ENCODE measurements around the gene CFLAR. TPM values are rescaled to one million over a fixed set of nuclear protein-coding genes. Genes with fewer than 3 reads are reported as not detected.

CFLAR gene
- total RNA-seq, 1 experiment from 2014 or later = 56.4 TPM

- Mint-ChIP-seq H3K9me3 (ENCODE audit: unreplicated experiment) (no peaks in the 10 kb centered on the region), H3K27me3 (ENCODE audit: insufficient read depth, unreplicated experiment) (no peaks in the 10 kb centered on the region), H3K4me1 (ENCODE audit: low read depth, unreplicated experiment) (peaks cover 61% of the 10 kb centered on the region), H3K36me3 (ENCODE audit: insufficient read depth, unreplicated experiment) (peaks cover 31% of the 10 kb centered on the region), H3K27ac (ENCODE audit: unreplicated experiment) (peak overlapping the region; percentile 87), H3K4me3 (ENCODE audit: unreplicated experiment) (peak overlapping the region; percentile 67)
- H3K9me3 ChIP-seq = no peaks in the 10 kb centered on the region
- DNase-seq = peak; percentile 74 to 88
- H3K4me3 ChIP-seq (ENCODE audit: low read depth, low read length) = no peak overlapping the region
- POLR2A ChIA-PET = interaction anchor here (0.7 to 1.2 kb wide), 3 partner anchors 19 to 28 kb away, joined by 3 to 5 read pairs (median 4); no protein-coding TSS in a partner anchor
- intact Hi-C loops (cut with micrococcal nuclease; ENCODE audit: unreplicated experiment) = loop anchor here (1.0 kb wide), 1 partner anchor 18 kb away; no protein-coding TSS in a partner anchor
- peaks cover 81% of the 10 kb centered on the region for H3K4me1 ChIP-seq
- peaks cover 1% of the 10 kb centered on the region; the same call in 1 of the 2 replicates for H3K36me3 ChIP-seq (ENCODE audit: control insufficient read depth, insufficient read depth, low read length)
- BruUV-seq (replicated peaks) = no TSS peak
- H3K27me3 ChIP-seq (replicated peaks; ENCODE audit: control insufficient read depth, insufficient read depth, low read length) = no peaks in the 10 kb centered on the region
- no peak for TF ChIP-seq CTCF (IDR thresholded peaks at IDR 0.05; ENCODE audit: insufficient read depth in 1 of 2, low read depth in 1 of 2, low read length in 1 of 2, severe bottlenecking in 1 of 2, unreplicated experiment in 1 of 2)
- CTCF ChIA-PET = interaction anchor here (0.8 to 1.5 kb wide), 3 partner anchors 11 to 22 kb away, joined by 3 to 6 read pairs (median 5); partner anchors contain the start of gene CFLAR
These were observed 10.6 kb downstream of the CFLAR start for GRCh38 chr2:201126308-201127151.

- intact Hi-C loops (cut with micrococcal nuclease; ENCODE audit: unreplicated experiment) = no loop called here
- H3K4me1 Mint-ChIP-seq (ENCODE audit: low read depth, unreplicated experiment) = peaks cover 61% of the 10 kb centered on the region
- ChIA-PET CTCF (interaction anchor here (1.5 kb wide), 1 partner anchor 17 kb away, joined by 5 read pairs; no protein-coding TSS in a partner anchor), POLR2A (interaction anchor here (1.2 kb wide), 1 partner anchor 28 kb away, joined by 4 read pairs; no protein-coding TSS in a partner anchor)
- no peaks in the 10 kb centered on the region for H3K27me3 Mint-ChIP-seq (ENCODE audit: insufficient read depth, unreplicated experiment)
- BruUV-seq (replicated peaks) = no TSS peak
- no peaks in the 10 kb centered on the region for H3K9me3 Mint-ChIP-seq (ENCODE audit: unreplicated experiment)
- Histone ChIP-seq H3K9me3 (no peaks in the 10 kb centered on the region), H3K36me3 (ENCODE audit: control insufficient read depth, insufficient read depth, low read length) (peaks cover 1% of the 10 kb centered on the region; the same call in 1 of the 2 replicates), H3K27me3 (replicated peaks; ENCODE audit: control insufficient read depth, insufficient read depth, low read length) (no peaks in the 10 kb centered on the region), H3K4me1 (peaks cover 83% of the 10 kb centered on the region), H3K4me3 (ENCODE audit: low read depth, low read length) (no peak overlapping the region)
- H3K4me3 Mint-ChIP-seq (ENCODE audit: unreplicated experiment) = peak overlapping the region; percentile 67
- TF ChIP-seq CTCF (IDR thresholded peaks at IDR 0.05; ENCODE audit: insufficient read depth in 1 of 2, low read depth in 1 of 2, low read length in 1 of 2, severe bottlenecking in 1 of 2, unreplicated experiment in 1 of 2) = no peak
- DNase-seq = no peak
- peaks cover 34% of the 10 kb centered on the region for H3K36me3 Mint-ChIP-seq (ENCODE audit: insufficient read depth, unreplicated experiment)
- H3K27ac Mint-ChIP-seq (ENCODE audit: unreplicated experiment) = peak overlapping the region; percentile 87
These were observed 11.2 kb downstream of the CFLAR start for GRCh38 chr2:201127152-201127511.

- no peaks in the 10 kb centered on the region for H3K27me3 ChIP-seq (replicated peaks; ENCODE audit: control insufficient read depth, insufficient read depth, low read length)
- H3K36me3 ChIP-seq (ENCODE audit: control insufficient read depth, insufficient read depth, low read length) = peaks cover 1% of the 10 kb centered on the region; the same call in 1 of the 2 replicates
- Mint-ChIP-seq H3K4me3 (ENCODE audit: unreplicated experiment) (no peak overlapping the region), H3K27ac (ENCODE audit: unreplicated experiment) (peak overlapping the region; percentile 87), H3K27me3 (ENCODE audit: insufficient read depth, unreplicated experiment) (no peaks in the 10 kb centered on the region), H3K4me1 (ENCODE audit: low read depth, unreplicated experiment) (peaks cover 58% of the 10 kb centered on the region), H3K36me3 (ENCODE audit: insufficient read depth, unreplicated experiment) (peaks cover 34% of the 10 kb centered on the region), H3K9me3 (ENCODE audit: unreplicated experiment) (no peaks in the 10 kb centered on the region)
- ChIA-PET POLR2A (interaction anchor here (1.2 kb wide), 1 partner anchor 27 kb away, joined by 4 read pairs; no protein-coding TSS in a partner anchor), CTCF (interaction anchor here (1.5 kb wide), 1 partner anchor 17 kb away, joined by 5 read pairs; no protein-coding TSS in a partner anchor)
- TF ChIP-seq CTCF (IDR thresholded peaks at IDR 0.05; ENCODE audit: insufficient read depth in 1 of 2, low read depth in 1 of 2, low read length in 1 of 2, severe bottlenecking in 1 of 2, unreplicated experiment in 1 of 2) = no peak
- DNase-seq = no peak
- H3K9me3 ChIP-seq = no peaks in the 10 kb centered on the region
- intact Hi-C loops (cut with micrococcal nuclease; ENCODE audit: unreplicated experiment) = no loop called here
- H3K4me3 ChIP-seq (ENCODE audit: low read depth, low read length) = no peak overlapping the region
- no TSS peak for BruUV-seq (replicated peaks)
- H3K4me1 ChIP-seq = peaks cover 80% of the 10 kb centered on the region
These were observed 11.6 kb downstream of the CFLAR start for GRCh38 chr2:201127570-201127969.
